Measurements from ENCODE around the gene LRRC25. TPM values are rescaled to one million over a fixed set of nuclear protein-coding genes. Genes with fewer than 3 reads are reported as not detected.

LRRC25 gene
- total and polyA plus RNA-seq, 2 donors (not counting 1 experiment from before 2014, with no cell fraction given), result 0.10 to 1.2 TPM

DNA sequence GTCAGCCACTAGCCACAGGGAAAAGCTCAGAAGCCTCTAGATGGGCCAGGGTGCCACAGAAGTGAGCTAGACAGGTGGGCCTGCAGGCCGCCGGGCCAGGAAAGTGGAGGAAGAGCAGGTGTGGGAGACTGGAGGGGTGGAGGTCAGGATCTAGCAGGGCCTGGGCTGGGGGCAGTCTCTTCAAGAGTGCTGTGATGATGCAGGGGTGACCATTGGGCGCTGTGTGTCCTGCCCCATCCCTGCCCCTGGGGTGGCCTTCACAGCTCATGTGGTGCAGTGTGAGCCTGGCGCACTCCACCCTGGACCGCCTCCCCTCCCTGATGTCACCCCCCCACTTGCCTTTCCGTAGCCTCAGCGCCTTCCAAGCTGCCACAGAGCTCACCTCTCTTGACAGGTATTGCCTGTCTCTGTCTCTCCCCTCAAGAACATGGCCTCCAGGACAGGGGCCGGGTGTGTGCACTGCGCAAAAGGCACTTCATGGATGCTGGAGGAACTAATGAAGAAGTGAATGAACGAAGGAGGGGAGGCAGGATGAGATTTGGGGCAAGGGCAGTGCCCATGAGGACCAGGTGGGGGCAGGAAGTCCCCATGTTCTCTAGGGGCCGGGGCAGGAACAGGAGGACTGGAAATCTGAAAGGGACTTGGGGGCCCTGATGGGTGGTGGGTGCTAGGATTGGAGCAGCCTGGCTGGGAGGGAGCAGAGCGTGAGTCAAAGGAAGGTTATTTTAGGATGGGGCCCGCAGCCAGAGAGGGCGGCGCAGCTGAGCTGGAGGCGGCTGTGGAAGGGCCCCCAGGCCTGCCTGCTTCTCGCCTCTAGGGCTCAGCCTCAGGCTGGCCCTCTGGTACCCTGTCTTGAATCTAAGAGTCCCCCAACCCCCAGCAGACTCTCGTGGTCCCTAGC, 28.3 kb upstream of the LRRC25 start:
- TF ChIP-seq, protein P1, sequence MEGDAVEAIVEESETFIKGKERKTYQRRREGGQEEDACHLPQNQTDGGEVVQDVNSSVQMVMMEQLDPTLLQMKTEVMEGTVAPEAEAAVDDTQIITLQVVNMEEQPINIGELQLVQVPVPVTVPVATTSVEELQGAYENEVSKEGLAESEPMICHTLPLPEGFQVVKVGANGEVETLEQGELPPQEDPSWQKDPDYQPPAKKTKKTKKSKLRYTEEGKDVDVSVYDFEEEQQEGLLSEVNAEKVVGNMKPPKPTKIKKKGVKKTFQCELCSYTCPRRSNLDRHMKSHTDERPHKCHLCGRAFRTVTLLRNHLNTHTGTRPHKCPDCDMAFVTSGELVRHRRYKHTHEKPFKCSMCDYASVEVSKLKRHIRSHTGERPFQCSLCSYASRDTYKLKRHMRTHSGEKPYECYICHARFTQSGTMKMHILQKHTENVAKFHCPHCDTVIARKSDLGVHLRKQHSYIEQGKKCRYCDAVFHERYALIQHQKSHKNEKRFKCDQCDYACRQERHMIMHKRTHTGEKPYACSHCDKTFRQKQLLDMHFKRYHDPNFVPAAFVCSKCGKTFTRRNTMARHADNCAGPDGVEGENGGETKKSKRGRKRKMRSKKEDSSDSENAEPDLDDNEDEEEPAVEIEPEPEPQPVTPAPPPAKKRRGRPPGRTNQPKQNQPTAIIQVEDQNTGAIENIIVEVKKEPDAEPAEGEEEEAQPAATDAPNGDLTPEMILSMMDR (conservative IDR thresholded peaks at IDR 0.05 in 1 of 2, IDR thresholded peaks at IDR 0.05 in 1 of 2; ENCODE audit: low read depth in 1 of 2, low read length in 2 of 2), result no peak
- no peak for TF ChIP-seq EZH2 (IDR thresholded peaks at IDR 0.05; ENCODE audit: low read length, missing control alignments)
- Histone ChIP-seq H3K4me2 (ENCODE audit: extremely low read depth, insufficient read depth, low read length) (peak overlapping the region; percentile 67), H2AFZ (ENCODE audit: low read length) (no peak overlapping the region), H3K9me3 (ENCODE audit: control insufficient read depth, insufficient read depth, low read depth, low read length) (no peaks in the 10 kb centered on the region), H3K27ac (ENCODE audit: insufficient read depth, low read length) (peak overlapping the region; percentile 33), H3K4me1 (ENCODE audit: control insufficient read depth, extremely low read depth, insufficient read depth, low read length) (peaks cover 35% of the 10 kb centered on the region), H4K20me1 (ENCODE audit: control insufficient read depth, extremely low read depth, insufficient read depth, low read length) (no peaks in the 10 kb centered on the region), H3K4me3 (replicated peaks in 1 of 4; ENCODE audit: control extremely low read depth in 1 of 4, insufficient read depth in 1 of 4, low read depth in 3 of 4, low read length in 4 of 4) (no peak overlapping the region), H3K79me2 (ENCODE audit: control insufficient read depth, insufficient read depth, low read length) (peaks cover 62% of the 10 kb centered on the region), H3K27me3 (ENCODE audit: control insufficient read depth, insufficient read depth, low read length) (no peaks in the 10 kb centered on the region), H3K36me3 (ENCODE audit: control insufficient read depth, insufficient read depth, low read length) (peaks cover 8% of the 10 kb centered on the region), H3K9ac (ENCODE audit: insufficient read depth, low read length) (peak overlapping the region; percentile 36)
- DNase-seq (ENCODE audit: low read depth in 2 of 2), result peak; percentile 59 to 70

DNA sequence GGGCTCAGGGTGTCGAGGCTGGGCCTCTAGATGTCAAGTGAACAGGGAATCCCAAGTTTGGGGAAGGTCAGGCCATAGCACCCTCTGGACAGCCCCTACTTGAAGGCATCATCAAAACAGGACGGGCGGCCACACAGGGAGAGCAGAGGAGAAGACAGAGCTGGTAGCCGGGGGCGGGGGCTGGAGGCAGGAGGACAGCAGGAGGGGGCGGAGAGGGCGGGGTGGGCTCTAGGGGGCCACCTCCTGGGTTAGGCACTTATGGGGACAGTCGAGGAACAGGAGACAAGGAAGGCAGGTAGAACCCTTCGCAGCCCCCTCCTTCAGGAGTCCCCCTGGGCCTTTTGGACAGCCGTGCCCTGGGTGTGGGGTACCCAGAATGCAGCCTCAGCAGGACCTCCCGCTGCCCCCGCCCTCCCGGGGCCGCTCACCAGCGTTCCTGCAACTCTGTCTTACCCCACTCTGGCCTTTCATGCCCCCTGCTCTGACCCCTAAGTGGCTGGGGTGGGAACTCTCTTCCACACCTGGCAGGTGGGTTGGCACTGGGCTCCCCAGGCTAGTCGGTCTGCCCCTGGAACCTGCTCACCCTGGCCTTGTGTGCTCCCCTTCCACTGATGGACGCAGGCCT, 27.6 kb upstream of the LRRC25 start:
- no peaks in the 10 kb centered on the region for H4K20me1 ChIP-seq (ENCODE audit: control insufficient read depth, extremely low read depth, insufficient read depth, low read length)

More for the DNA sequence above, 27.6 kb upstream of the LRRC25 start:
- DNase-seq (ENCODE audit: low read depth in 2 of 2), result no peak
- no peak overlapping the region for H3K4me3 ChIP-seq (replicated peaks in 1 of 4; ENCODE audit: control extremely low read depth in 1 of 4, insufficient read depth in 1 of 4, low read depth in 3 of 4, low read length in 4 of 4)
- no peaks in the 10 kb centered on the region for H3K9me3 ChIP-seq (ENCODE audit: control insufficient read depth, insufficient read depth, low read depth, low read length)
- no peak overlapping the region for H2AFZ ChIP-seq (ENCODE audit: low read length)
- peak overlapping the region; percentile 33 for H3K27ac ChIP-seq (ENCODE audit: insufficient read depth, low read length)
- no peak overlapping the region for H3K9ac ChIP-seq (ENCODE audit: insufficient read depth, low read length)
- H3K79me2 ChIP-seq (ENCODE audit: control insufficient read depth, insufficient read depth, low read length), result peaks cover 69% of the 10 kb centered on the region
- peaks cover 36% of the 10 kb centered on the region for H3K4me1 ChIP-seq (ENCODE audit: control insufficient read depth, extremely low read depth, insufficient read depth, low read length)
- TF ChIP-seq, protein P1 (conservative IDR thresholded peaks at IDR 0.05 in 1 of 2, IDR thresholded peaks at IDR 0.05 in 1 of 2; ENCODE audit: low read depth in 1 of 2, low read length in 2 of 2), result no peak
- TF ChIP-seq EZH2 (IDR thresholded peaks at IDR 0.05; ENCODE audit: low read length, missing control alignments), result no peak
- H3K4me2 ChIP-seq (ENCODE audit: extremely low read depth, insufficient read depth, low read length), result no peak overlapping the region
- no peaks in the 10 kb centered on the region for H3K27me3 ChIP-seq (ENCODE audit: control insufficient read depth, insufficient read depth, low read length)
- peaks cover 4% of the 10 kb centered on the region for H3K36me3 ChIP-seq (ENCODE audit: control insufficient read depth, insufficient read depth, low read length)
